Tibial nerve (tissue), 4 donors: ENCODE data around the gene FRMD4B.

Source experiments
- EP300 ChIP-seq, 2 donors: sonication (generic); formaldehyde crosslinking; IDR thresholded peaks; one replicate each; pipeline ENCODE4 v1.6.1; 2017; ENCODE audit warnings: antibody characterized with exemption in 2 of 2, mild to moderate bottlenecking in 1 of 2
- POLR2A ChIP-seq, 2 donors: fragments of 450-650 bp; IDR thresholded peaks; one replicate each; pipeline ENCODE4 v1.6.1; 2017; ENCODE audit warnings: antibody characterized with exemption in 2 of 2, mild to moderate bottlenecking in 2 of 2, moderate library complexity in 2 of 2
- TF ChIP-seq, protein P1 (sequence below), 5 experiments: fragments of 200-600 bp in 3 of 5; fragments of 450-650 bp in 2 of 5; sonication (generic) in 3 of 5; IDR thresholded peaks; one replicate each; pipeline ENCODE4 v1.5.1; 2016 to 2019; ENCODE audit warnings: antibody characterized with exemption in 5 of 5, mild to moderate bottlenecking in 3 of 5, moderate library complexity in 2 of 5

DNA sequence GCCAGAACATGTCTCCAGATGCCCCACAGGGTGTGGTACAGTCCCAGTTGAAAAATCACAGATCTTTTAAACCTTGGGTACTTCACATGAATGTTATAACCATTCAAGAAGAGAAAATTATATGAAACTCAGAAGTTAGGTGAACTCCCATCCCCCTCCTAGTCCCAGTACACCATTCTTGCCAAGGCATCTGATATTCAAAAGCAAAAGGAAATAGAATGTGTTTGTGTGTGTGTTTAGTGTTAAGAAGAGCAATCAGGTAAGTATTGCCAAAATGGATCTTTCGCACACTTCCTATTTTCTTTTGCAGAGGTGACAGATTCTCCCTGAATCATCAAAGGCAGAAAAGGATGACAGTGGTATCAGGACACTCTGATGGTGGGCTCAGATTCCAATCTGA lies 219.4 kb downstream of the FRMD4B start:
- TF ChIP-seq, protein P1, sequence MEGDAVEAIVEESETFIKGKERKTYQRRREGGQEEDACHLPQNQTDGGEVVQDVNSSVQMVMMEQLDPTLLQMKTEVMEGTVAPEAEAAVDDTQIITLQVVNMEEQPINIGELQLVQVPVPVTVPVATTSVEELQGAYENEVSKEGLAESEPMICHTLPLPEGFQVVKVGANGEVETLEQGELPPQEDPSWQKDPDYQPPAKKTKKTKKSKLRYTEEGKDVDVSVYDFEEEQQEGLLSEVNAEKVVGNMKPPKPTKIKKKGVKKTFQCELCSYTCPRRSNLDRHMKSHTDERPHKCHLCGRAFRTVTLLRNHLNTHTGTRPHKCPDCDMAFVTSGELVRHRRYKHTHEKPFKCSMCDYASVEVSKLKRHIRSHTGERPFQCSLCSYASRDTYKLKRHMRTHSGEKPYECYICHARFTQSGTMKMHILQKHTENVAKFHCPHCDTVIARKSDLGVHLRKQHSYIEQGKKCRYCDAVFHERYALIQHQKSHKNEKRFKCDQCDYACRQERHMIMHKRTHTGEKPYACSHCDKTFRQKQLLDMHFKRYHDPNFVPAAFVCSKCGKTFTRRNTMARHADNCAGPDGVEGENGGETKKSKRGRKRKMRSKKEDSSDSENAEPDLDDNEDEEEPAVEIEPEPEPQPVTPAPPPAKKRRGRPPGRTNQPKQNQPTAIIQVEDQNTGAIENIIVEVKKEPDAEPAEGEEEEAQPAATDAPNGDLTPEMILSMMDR (IDR thresholded peaks at IDR 0.05) = no peak
- no peak for TF ChIP-seq EP300 (IDR thresholded peaks at IDR 0.05)
- TF ChIP-seq POLR2A (IDR thresholded peaks at IDR 0.05) = no peak
